HEK293 (cell line): ENCODE data around the gene BEX4.

Experiments used
- CTCF ChIA-PET: fragments of 350-600 bp; formaldehyde crosslinking; extraction: SDS; loops from one replicate; lab custom pipeline; 2021; ENCODE audit warnings: antibody characterized with exemption; lab: Yijun Ruan, JAX
- POLR2A ChIA-PET: fragments of 300-600 bp; formaldehyde crosslinking; extraction: SDS; loops from one replicate; lab custom pipeline; 2020; ENCODE audit warnings: antibody characterized with exemption, inconsistent platforms; lab: Yijun Ruan, JAX
- H3K27ac ChIP-seq: fragments of 200-500 bp; sonication (Bioruptor generic); 2 replicates; pipeline ENCODE4 v1.5.1; 2014; ENCODE audit warnings: low read depth, low read length, control low read depth, inconsistent platforms; ENCODE audit errors: extremely low read depth
- H3K36me3 ChIP-seq, 2 experiments: fragments of 200-500 bp in 1 of 2; sonication (Bioruptor generic) in 1 of 2; 1 replicate in 1 of 2; 2 replicates in 1 of 2; pipeline ENCODE4 v1.5.1; 2014 to 2017; ENCODE audit warnings: inconsistent platforms in 2 of 2, low read length in 2 of 2; ENCODE audit not compliant: control insufficient read depth in 2 of 2, insufficient read depth in 1 of 2
- H3K4me1 ChIP-seq: fragments of 200-500 bp; sonication (Bioruptor generic); 2 replicates; pipeline ENCODE4 v1.5.1; 2014; ENCODE audit warnings: mild to moderate bottlenecking, low read length, inconsistent platforms; ENCODE audit not compliant: control insufficient read depth, insufficient read depth
- H3K4me3 ChIP-seq: 2 replicates; pipeline ENCODE4 v1.5.1; 2011; ENCODE audit warnings: low read depth, mild to moderate bottlenecking, control low read depth, low read length, moderate library complexity
- H3K9me3 ChIP-seq: fragments of 200-500 bp; sonication (Bioruptor generic); 2 replicates; pipeline ENCODE4 v1.5.1; 2014; ENCODE audit warnings: low read depth, low read length, inconsistent platforms; ENCODE audit not compliant: control insufficient read depth, insufficient read depth
- BCL6B ChIP-seq: fragments of 450-650 bp; formaldehyde crosslinking; IDR thresholded peaks from 2 replicates; pipeline ENCODE4 v1.5.1; 2017; ENCODE audit warnings: missing biosample characterization, missing genetic modification characterization
- GLI2 ChIP-seq: fragments of 450-650 bp; formaldehyde crosslinking; IDR thresholded peaks from 2 replicates; pipeline ENCODE4; 2017; ENCODE audit warnings: missing biosample characterization, missing genetic modification characterization, low read depth, borderline replicate concordance
- GLIS2 ChIP-seq: fragments of 450-650 bp; formaldehyde crosslinking; IDR thresholded peaks from 2 replicates; pipeline ENCODE4 v1.5.1; 2016; ENCODE audit warnings: missing biosample characterization, missing genetic modification characterization
- KLF16 ChIP-seq: fragments of 450-650 bp; formaldehyde crosslinking; IDR thresholded peaks from 2 replicates; pipeline ENCODE4 v1.5.1; 2017; ENCODE audit warnings: missing biosample characterization, missing genetic modification characterization
- SP7 ChIP-seq: fragments of 450-650 bp; formaldehyde crosslinking; IDR thresholded peaks from 2 replicates; pipeline ENCODE4 v1.5.1; 2016; ENCODE audit warnings: missing biosample characterization, missing genetic modification characterization
- ZBTB17 ChIP-seq: fragments of 450-650 bp; formaldehyde crosslinking; IDR thresholded peaks from 2 replicates; pipeline ENCODE4 v1.5.1; 2016; ENCODE audit warnings: missing biosample characterization, missing genetic modification characterization
- ZFP41 ChIP-seq: fragments of 450-650 bp; formaldehyde crosslinking; IDR thresholded peaks from 2 replicates; pipeline ENCODE4 v1.5.1; 2016; ENCODE audit warnings: missing biosample characterization, missing genetic modification characterization, borderline replicate concordance
- ZNF114 ChIP-seq: fragments of 450-650 bp; formaldehyde crosslinking; IDR thresholded peaks from 2 replicates; pipeline ENCODE4 v1.5.0; 2017; ENCODE audit warnings: missing biosample characterization, missing genetic modification characterization
- ZNF140 ChIP-seq: fragments of 450-650 bp; formaldehyde crosslinking; IDR thresholded peaks from 2 replicates; pipeline ENCODE4 v1.5.1; 2016; ENCODE audit warnings: missing biosample characterization, missing genetic modification characterization
- ZNF146 ChIP-seq: fragments of 450-650 bp; formaldehyde crosslinking; IDR thresholded peaks from 2 replicates; pipeline ENCODE4 v1.5.1; 2016; ENCODE audit warnings: missing biosample characterization, missing genetic modification characterization
- ZNF23 ChIP-seq: fragments of 450-650 bp; formaldehyde crosslinking; IDR thresholded peaks from 2 replicates; pipeline ENCODE4 v1.5.1; 2016; ENCODE audit warnings: missing biosample characterization, missing genetic modification characterization, borderline replicate concordance
- ZNF239 ChIP-seq: fragments of 450-650 bp; formaldehyde crosslinking; IDR thresholded peaks from 2 replicates; pipeline ENCODE4 v1.5.1; 2016; ENCODE audit warnings: missing biosample characterization, missing genetic modification characterization
- ZNF398 ChIP-seq: fragments of 450-650 bp; formaldehyde crosslinking; IDR thresholded peaks from 2 replicates; pipeline ENCODE4 v1.5.1; 2017; ENCODE audit warnings: missing biosample characterization, missing genetic modification characterization
- ZNF544 ChIP-seq: fragments of 450-650 bp; formaldehyde crosslinking; IDR thresholded peaks from 2 replicates; pipeline ENCODE4 v1.5.0; 2017; ENCODE audit warnings: missing biosample characterization, missing genetic modification characterization
- ZNF624 ChIP-seq: fragments of 450-650 bp; formaldehyde crosslinking; IDR thresholded peaks from 2 replicates; pipeline ENCODE4 v1.5.1; 2017; ENCODE audit warnings: missing biosample characterization, missing genetic modification characterization
- ZNF626 ChIP-seq: fragments of 450-650 bp; sonication (Bioruptor Pico); formaldehyde crosslinking; IDR thresholded peaks from 2 replicates; pipeline ENCODE4 v1.5.1; 2018; ENCODE audit warnings: missing biosample characterization, missing genetic modification characterization, inconsistent platforms
- ZNF776 ChIP-seq: fragments of 450-650 bp; formaldehyde crosslinking; IDR thresholded peaks from 2 replicates; pipeline ENCODE4 v1.5.0; 2017; ENCODE audit warnings: missing biosample characterization, missing genetic modification characterization, borderline replicate concordance
- ZNF830 ChIP-seq: fragments of 450-650 bp; IDR thresholded peaks from 2 replicates; pipeline ENCODE4 v1.5.0; 2018; ENCODE audit warnings: missing biosample characterization, missing genetic modification characterization, low read depth, mild to moderate bottlenecking, moderate library complexity
- ZSCAN5A ChIP-seq: fragments of 450-650 bp; formaldehyde crosslinking; IDR thresholded peaks from 2 replicates; pipeline ENCODE4 v1.5.1; 2016; ENCODE audit warnings: missing biosample characterization, missing genetic modification characterization
- TF ChIP-seq, protein P1 (sequence below): fragments of 450-650 bp; formaldehyde crosslinking; IDR thresholded peaks from 2 replicates; pipeline ENCODE4 v1.5.1; 2016; ENCODE audit warnings: missing biosample characterization, missing genetic modification characterization
- TF ChIP-seq, protein P2 (sequence below): fragments of 450-650 bp; formaldehyde crosslinking; optimal IDR thresholded peaks from 2 replicates; pipeline ENCODE3; 2016; ENCODE audit warnings: missing biosample characterization, mild to moderate bottlenecking, missing genetic modification characterization

The BEX4 gene

GRCh38 chrX:103236296-103236695 lies 21.4 kb downstream of the BEX4 start:
- H3K9me3 ChIP-seq, result no peaks in the 10 kb centered on the region
- H3K36me3 ChIP-seq, result no peaks in the 10 kb centered on the region
- H3K4me1 ChIP-seq, result no peaks in the 10 kb centered on the region
- H3K27ac ChIP-seq, result no peak overlapping the region
- H3K4me3 ChIP-seq, result no peak overlapping the region
- CTCF ChIA-PET, result interaction anchor here (0.7 to 1.1 kb wide), 3 partner anchors 23 to 48 kb away, joined by 3 read pairs; no protein-coding TSS in a partner anchor
- TF ChIP-seq ZNF626 (tag by site-specific recombination) (no peak), ZNF114 (tag by site-specific recombination) (no peak)
- POLR2A ChIA-PET, result no interaction called here

- ChIA-PET POLR2A (no interaction called here), CTCF (interaction anchor here (0.9 kb wide), 1 partner anchor 9 kb away, joined by 6 read pairs; no protein-coding TSS in a partner anchor)
Observed at GRCh38 chrX:103240155-103240554, 25.2 kb downstream of the BEX4 start.

More at GRCh38 chrX:103240155-103240554, 25.2 kb downstream of the BEX4 start:
- H3K4me3 ChIP-seq, result no peak overlapping the region
- no peaks in the 10 kb centered on the region for H3K4me1 ChIP-seq
- no peak for TF ChIP-seq BCL6B (tag by site-specific recombination)
- no peak for TF ChIP-seq ZNF544 (tag by site-specific recombination)
- TF ChIP-seq, protein P1, sequence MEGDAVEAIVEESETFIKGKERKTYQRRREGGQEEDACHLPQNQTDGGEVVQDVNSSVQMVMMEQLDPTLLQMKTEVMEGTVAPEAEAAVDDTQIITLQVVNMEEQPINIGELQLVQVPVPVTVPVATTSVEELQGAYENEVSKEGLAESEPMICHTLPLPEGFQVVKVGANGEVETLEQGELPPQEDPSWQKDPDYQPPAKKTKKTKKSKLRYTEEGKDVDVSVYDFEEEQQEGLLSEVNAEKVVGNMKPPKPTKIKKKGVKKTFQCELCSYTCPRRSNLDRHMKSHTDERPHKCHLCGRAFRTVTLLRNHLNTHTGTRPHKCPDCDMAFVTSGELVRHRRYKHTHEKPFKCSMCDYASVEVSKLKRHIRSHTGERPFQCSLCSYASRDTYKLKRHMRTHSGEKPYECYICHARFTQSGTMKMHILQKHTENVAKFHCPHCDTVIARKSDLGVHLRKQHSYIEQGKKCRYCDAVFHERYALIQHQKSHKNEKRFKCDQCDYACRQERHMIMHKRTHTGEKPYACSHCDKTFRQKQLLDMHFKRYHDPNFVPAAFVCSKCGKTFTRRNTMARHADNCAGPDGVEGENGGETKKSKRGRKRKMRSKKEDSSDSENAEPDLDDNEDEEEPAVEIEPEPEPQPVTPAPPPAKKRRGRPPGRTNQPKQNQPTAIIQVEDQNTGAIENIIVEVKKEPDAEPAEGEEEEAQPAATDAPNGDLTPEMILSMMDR (tag by site-specific recombination), result no peak
- no peak for TF ChIP-seq ZNF239
- no peak for TF ChIP-seq GLI2 (tag by site-specific recombination)
- TF ChIP-seq ZBTB17 (tag by site-specific recombination), result no peak
- TF ChIP-seq ZNF398 (tag by site-specific recombination), result no peak
- no peak for TF ChIP-seq ZNF830 (tag by site-specific recombination)
- TF ChIP-seq KLF16 (tag by site-specific recombination), result no peak
- no peak for TF ChIP-seq ZSCAN5A
- TF ChIP-seq ZNF146 (tag by site-specific recombination), result no peak
- no peak for TF ChIP-seq ZFP41 (tag by site-specific recombination)
- TF ChIP-seq ZNF140 (tag by site-specific recombination), result no peak
- TF ChIP-seq ZNF776 (tag by site-specific recombination), result no peak
- TF ChIP-seq ZNF23 (tag by site-specific recombination), result no peak
- TF ChIP-seq, protein P2, sequence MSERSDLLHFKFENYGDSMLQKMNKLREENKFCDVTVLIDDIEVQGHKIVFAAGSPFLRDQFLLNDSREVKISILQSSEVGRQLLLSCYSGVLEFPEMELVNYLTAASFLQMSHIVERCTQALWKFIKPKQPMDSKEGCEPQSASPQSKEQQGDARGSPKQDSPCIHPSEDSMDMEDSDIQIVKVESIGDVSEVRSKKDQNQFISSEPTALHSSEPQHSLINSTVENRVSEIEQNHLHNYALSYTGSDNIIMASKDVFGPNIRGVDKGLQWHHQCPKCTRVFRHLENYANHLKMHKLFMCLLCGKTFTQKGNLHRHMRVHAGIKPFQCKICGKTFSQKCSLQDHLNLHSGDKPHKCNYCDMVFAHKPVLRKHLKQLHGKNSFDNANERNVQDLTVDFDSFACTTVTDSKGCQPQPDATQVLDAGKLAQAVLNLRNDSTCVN (tag by site-specific recombination), result no peak
- TF ChIP-seq ZNF624, result no peak
- no peak for TF ChIP-seq GLIS2 (tag by site-specific recombination)
- no peak for TF ChIP-seq SP7 (tag by site-specific recombination)
- TF ChIP-seq, all 188 proteins: peak for 0
- Histone ChIP-seq H3K36me3 (no peaks in the 10 kb centered on the region), H3K27ac (no peak overlapping the region), H3K9me3 (no peaks in the 10 kb centered on the region)
